ENCODE measurements around the gene SLTM.
"Not testable (repeated sequence)": the region's sequence is repeated elsewhere in the genome, so short reads cannot be mapped to it uniquely, and the experiment has no call there.

Gene SLTM

GRCh38 chr15:58926823-58927222 lies 6.7 kb downstream of the SLTM start:
- no peak for DNase-seq (ENCODE audit: low spot score)

- peak; percentile 14 for DNase-seq (ENCODE audit: low spot score)
Measured at GRCh38 chr15:58924327-58924726, 9.2 kb downstream of the SLTM start.

GRCh38 chr15:58923696-58924300 lies 9.7 kb downstream of the SLTM start:
- no peak for DNase-seq (ENCODE audit: low spot score)

GRCh38 chr15:58923284-58923683 lies 10.2 kb downstream of the SLTM start:
- no peak for DNase-seq (ENCODE audit: low spot score)

GRCh38 chr15:58921267-58921790 lies 12.2 kb downstream of the SLTM start:
- DNase-seq (ENCODE audit: low spot score), result no peak

GRCh38 chr15:58920447-58920846 lies 13.0 kb downstream of the SLTM start:
- DNase-seq (ENCODE audit: low spot score), result not testable (repeated sequence)

- DNase-seq (ENCODE audit: low spot score), result no peak
Measured at GRCh38 chr15:58919232-58919631, 14.2 kb downstream of the SLTM start.

- DNase-seq (ENCODE audit: low spot score), result no peak
Measured at GRCh38 chr15:58918239-58918638, 15.2 kb downstream of the SLTM start.

GRCh38 chr15:58917613-58918129 lies 15.8 kb downstream of the SLTM start:
- DNase-seq (ENCODE audit: low spot score), result not testable (repeated sequence)

- DNase-seq (ENCODE audit: low spot score), result no peak
Measured at GRCh38 chr15:58916962-58917361, 16.5 kb downstream of the SLTM start.

GRCh38 chr15:58910456-58910855 lies 23.0 kb downstream of the SLTM start:
- DNase-seq (ENCODE audit: low spot score), result no peak

GRCh38 chr15:58909616-58910015 lies 23.9 kb downstream of the SLTM start:
- DNase-seq (ENCODE audit: low spot score), result no peak

GRCh38 chr15:58908550-58909309 lies 24.7 kb downstream of the SLTM start:
- no peak for DNase-seq (ENCODE audit: low spot score)

GRCh38 chr15:58900631-58901030 lies 32.8 kb downstream of the SLTM start:
- no peak for DNase-seq (ENCODE audit: low spot score)

- DNase-seq (ENCODE audit: low spot score), result no peak
Measured at GRCh38 chr15:58898150-58898680, 35.3 kb downstream of the SLTM start.

- DNase-seq (ENCODE audit: low spot score), result no peak
Measured at GRCh38 chr15:58889363-58889762, 44.1 kb downstream of the SLTM start.

GRCh38 chr15:58886921-58887320 lies 46.6 kb downstream of the SLTM start:
- no peak for DNase-seq (ENCODE audit: low spot score)

- DNase-seq (ENCODE audit: low spot score), result not testable (repeated sequence)
Measured at GRCh38 chr15:58883926-58884325, 49.6 kb downstream of the SLTM start.

GRCh38 chr15:58882243-58882642 lies 51.2 kb downstream of the SLTM start:
- no peak for DNase-seq (ENCODE audit: low spot score)

GRCh38 chr15:58880320-58880719 lies 53.2 kb downstream of the SLTM start:
- no peak for DNase-seq (ENCODE audit: low spot score)

GRCh38 chr15:58877999-58878825 lies 55.3 kb downstream of the SLTM start:
- no peak for DNase-seq (ENCODE audit: low spot score)

Measured in AG20443 (cell line).